Suprapubic skin (tissue), 3 donors: ENCODE results near the gene GAL3ST1.

Experiments
- EP300 ChIP-seq: sonication (generic); formaldehyde crosslinking; IDR thresholded peaks from one replicate; pipeline ENCODE4 v1.6.1; 2017; ENCODE audit warnings: antibody characterized with exemption
- POLR2A ChIP-seq, 2 donors: fragments of 450-650 bp; IDR thresholded peaks; one replicate each; pipeline ENCODE4 v1.6.1; 2017; ENCODE audit warnings: antibody characterized with exemption in 2 of 2, mild to moderate bottlenecking in 2 of 2, moderate library complexity in 2 of 2
- TF ChIP-seq, protein P1 (sequence below), 2 donors: fragments of 200-600 bp in 1 of 2; fragments of 450-650 bp in 1 of 2; sonication (generic) in 1 of 2; IDR thresholded peaks; one replicate each; pipeline ENCODE4 v1.5.1; 2016 to 2019; ENCODE audit warnings: antibody characterized with exemption in 2 of 2, mild to moderate bottlenecking in 1 of 2, moderate library complexity in 1 of 2

GRCh38 chr22:30564045-30564760, 10.3 kb downstream of the GAL3ST1 start:
- TF ChIP-seq POLR2A (IDR thresholded peaks at IDR 0.05): no peak
- TF ChIP-seq EP300: no peak
- TF ChIP-seq, protein P1, sequence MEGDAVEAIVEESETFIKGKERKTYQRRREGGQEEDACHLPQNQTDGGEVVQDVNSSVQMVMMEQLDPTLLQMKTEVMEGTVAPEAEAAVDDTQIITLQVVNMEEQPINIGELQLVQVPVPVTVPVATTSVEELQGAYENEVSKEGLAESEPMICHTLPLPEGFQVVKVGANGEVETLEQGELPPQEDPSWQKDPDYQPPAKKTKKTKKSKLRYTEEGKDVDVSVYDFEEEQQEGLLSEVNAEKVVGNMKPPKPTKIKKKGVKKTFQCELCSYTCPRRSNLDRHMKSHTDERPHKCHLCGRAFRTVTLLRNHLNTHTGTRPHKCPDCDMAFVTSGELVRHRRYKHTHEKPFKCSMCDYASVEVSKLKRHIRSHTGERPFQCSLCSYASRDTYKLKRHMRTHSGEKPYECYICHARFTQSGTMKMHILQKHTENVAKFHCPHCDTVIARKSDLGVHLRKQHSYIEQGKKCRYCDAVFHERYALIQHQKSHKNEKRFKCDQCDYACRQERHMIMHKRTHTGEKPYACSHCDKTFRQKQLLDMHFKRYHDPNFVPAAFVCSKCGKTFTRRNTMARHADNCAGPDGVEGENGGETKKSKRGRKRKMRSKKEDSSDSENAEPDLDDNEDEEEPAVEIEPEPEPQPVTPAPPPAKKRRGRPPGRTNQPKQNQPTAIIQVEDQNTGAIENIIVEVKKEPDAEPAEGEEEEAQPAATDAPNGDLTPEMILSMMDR (IDR thresholded peaks at IDR 0.05): no peak
